ENCODE data around the gene TACC2.

TACC2 gene

GRCh38 chr10:122033224-122033926, 44.4 kb downstream of the TACC2 start:
- no peak for DNase-seq

GRCh38 chr10:122034149-122034756, 45.3 kb downstream of the TACC2 start:
- DNase-seq = no peak

GRCh38 chr10:122040786-122041185, 51.8 kb downstream of the TACC2 start:
- no peak for DNase-seq

DNA sequence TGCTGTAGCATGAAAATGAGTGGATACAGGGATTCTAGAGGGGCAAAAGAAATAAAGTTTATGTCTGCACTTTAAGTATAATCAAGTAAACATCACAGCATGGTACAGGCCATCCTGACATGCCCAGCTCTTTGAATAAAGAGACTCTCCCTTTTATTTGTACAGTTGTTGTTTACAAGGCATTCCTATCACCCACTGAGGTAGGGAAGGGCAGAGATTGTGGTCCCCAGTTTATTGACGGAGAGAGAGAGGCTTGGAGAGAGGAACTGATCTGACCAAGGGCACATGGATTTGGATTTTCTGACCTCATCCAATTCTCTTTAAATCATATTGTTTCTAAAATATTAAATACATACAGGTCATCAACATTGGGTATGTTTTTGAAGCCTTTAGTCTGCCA, 53.9 kb downstream of the TACC2 start:
- no peak for DNase-seq

DNA sequence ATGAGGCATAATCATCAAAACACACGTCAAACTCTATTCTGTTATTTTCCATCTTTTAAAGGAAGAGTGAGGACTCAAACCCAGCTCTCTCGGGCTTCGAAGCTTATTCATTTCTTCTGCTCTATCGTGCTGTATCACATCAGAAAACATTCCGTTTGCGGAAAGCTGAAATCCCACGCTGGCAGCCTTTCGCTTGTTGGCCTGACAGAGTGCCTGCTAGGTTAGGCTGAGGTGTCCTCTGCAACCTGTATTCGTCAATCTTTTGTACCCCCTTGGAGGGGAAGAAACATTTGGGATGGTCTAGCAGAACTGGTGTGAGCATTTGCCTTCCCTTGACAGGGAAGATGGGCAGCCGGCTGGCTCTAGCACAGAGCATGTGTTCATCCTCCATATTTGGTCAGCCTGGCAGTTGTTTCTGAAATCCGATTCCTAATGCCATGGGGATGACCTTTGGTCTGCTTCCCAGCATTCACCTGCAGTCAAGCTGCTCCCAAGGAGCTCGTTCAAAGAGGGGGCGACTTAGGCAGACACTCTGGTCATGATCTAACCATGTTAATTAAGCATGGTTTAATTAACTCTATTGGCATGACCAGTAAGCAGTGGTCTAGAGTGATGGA, 55.2 kb downstream of the TACC2 start:
- no peak for DNase-seq

DNA sequence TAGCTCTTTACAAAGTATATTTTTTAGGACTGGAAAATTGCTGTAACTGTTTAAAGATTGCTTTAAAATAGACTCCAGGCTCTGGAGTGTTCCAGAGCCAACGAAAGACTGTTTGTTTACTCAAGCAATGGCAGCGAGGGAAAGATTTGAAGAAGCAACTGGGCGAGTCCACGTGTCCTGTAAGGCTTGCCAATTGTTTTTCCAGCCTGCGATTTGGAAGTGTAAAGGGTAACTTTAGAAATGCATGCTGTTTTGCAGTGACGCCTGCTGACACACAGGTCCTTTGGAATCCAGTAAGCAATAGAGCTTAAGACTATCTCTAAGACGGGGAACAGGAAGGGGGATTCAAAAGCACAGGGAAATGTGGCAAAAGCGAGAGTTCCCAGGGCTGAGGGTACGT, 55.8 kb downstream of the TACC2 start:
- DNase-seq = no peak

GRCh38 chr10:122045212-122045611, 56.2 kb downstream of the TACC2 start:
- DNase-seq = no peak

GRCh38 chr10:122047560-122047959, 58.6 kb downstream of the TACC2 start:
- DNase-seq = no peak

DNA sequence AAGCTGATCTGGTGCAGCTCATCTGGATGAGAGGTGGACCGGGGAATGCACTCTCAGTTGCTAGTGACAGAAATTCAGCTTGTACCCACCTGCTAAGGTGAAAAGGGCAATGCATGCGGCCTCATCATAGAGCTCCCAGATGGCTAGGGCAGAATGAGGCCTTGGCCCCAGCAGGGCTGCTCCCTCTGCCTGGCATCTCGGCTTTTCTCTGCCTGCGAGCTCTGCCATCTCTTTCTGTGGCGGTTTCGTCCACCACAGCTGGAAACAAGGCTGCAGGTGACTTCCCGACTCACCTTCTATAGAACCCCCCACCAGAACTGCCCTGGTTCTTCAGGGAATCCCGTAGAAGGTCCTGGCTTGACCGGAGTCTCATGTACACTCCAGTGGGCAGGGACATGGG, 60.1 kb downstream of the TACC2 start:
- no peak for DNase-seq

GRCh38 chr10:122050311-122050710, 61.3 kb downstream of the TACC2 start:
- DNase-seq = no peak

- DNase-seq = no peak
These were observed 61.8 kb downstream of the TACC2 start for GRCh38 chr10:122050811-122051210.

DNA sequence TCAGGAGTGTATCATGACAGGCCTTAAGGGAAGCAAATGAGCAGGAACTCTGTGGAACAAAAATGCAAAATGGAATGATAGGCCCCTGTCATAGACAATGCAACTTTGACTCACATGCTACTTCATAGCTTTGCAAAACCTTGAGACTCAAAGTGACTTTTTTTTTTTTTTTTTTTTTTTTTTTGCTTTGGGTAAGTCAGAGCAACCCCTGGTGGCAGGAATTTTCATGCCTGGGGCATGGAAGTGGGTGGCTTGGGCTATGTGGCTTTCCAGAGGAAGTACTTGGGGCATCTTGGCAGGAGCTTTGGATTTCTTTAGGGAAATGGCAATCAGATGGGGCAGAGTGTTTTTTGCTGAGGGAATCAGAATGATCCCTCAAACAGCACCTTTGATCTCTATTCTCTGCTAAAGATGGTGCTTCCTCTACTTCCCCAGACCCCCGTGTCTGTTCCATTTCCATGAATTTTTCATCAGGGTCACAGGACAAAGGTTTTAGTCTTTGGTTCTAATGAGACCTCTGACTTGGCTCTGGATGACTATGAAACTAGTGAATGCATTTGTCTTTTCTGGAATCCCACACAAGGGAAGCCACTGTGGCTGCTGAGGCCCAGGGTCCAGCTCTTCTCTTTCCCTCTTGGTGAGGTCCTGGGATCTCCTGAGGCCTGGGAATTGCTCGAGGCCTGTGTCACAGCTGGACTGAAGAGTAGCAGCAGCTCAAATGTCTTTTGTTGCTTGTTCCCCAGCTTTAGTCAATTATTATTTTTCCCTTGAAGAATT, 62.8 kb downstream of the TACC2 start:
- DNase-seq = peak; percentile 80

- no peak for DNase-seq
These were observed 63.7 kb downstream of the TACC2 start for GRCh38 chr10:122052701-122053100.

DNA sequence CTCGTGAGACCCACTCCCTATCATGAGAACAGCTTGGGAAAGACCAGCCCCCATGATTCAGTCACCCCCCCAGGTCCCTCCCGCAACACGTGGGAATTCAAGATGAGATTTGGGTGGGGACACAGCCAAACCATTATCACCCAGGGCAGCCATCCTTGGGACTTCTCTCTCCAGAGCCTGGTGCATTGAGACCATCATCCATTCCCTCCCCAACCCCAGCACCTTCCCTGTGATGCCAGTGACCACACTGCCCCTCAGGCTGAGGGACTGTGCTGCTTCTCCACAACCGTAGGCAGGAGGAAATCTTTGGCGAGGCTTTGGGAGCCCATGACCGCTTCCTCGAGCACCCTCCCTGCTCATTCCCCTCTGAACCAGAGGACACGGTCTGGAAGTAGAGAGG, 64.4 kb downstream of the TACC2 start:
- no peak for DNase-seq

DNA sequence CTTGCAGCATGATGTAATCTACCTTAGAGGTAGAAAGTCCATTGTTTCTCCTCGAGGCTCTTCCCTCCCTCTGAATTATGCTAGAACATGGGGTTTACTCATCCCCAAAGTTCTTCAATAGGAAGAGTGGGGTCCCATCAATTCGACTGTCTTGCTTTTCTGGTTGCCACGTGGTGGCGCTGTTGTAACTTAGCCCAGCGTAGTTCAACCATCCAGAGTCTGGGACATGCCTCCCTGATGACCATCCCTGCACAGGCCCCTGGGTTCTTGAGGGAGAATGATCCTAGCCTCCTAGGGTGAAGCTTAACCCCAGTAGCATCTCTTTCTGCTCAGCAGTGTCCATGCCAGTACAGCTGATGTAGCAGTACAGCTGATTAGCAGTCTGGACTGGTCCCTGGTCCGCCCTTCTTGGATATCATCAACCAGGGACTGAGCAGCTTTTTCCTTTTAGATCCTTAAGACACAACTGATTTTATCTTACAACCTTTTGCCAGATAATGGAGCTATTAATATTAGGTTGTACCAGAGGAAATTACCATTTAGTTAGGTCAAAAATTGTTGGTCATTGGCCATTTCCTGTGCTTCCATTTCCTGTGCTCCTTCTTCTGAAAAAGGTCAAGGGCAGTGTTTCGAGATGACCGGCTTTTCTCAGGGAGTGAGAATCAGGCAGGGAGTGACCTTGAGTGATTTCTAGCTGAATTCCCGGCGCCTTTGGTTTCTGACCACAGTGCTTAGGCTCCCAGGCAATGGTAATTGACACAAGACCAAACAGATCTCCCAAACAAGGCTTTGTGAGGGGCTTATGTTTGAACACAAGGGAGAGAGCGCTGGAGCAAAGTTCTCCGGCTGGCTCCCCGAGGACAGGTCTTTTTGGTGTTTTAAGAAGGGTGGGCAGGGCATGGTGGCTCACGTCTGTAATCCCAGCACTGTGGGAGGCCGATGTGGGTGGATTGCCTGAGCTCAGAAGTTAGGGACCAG, 65.4 kb downstream of the TACC2 start:
- DNase-seq = peak; percentile 29

DNA sequence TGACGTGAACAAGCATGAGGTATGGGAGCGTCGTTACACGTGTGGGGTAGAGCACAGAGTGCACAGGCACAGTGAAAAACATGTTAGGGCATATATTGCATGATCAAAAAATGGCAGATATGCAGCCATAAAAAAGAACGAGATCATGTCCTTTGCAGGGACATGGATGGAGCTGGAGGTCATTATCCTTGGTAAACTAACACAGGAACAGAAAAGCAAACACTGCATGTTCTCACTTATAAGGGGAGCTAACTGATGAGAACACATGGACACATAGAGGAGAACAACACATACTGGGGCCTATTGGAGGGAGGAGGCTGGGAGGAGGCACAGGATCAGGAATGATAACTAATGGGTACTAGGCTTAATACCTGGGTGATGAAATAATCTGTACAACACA, 66.3 kb downstream of the TACC2 start:
- no peak for DNase-seq

DNA sequence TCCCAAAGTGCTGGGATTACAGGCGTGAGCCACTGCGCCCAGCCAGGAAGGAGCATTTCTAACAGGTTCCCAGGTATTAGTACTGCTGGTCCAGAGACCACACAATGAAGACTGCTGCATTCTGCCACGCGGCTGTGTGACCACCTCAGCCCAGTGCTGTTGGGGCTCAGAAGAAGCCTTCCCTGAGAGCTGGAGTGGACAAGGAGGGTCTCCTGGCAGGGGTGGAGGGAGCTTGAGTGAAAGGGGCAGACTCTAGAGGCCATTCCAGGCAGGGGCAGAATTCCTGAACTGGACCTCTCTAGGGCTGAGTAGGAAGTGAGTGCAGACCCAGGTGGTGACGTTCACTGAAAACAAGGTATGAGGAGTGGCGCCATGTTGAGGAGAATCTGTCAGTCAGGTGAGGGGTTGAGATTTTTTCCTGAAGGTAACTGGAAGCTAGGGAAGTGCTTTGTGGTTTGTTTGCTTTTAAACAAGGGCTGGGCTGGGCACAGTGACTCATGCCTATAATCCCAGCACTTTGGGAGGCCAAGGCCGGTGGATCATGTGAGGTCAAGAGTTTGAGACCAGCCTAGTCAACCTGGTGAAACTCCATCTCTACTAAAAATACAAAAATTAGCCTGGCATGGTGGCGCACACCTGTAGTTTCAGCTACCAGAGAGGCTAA, 67.6 kb downstream of the TACC2 start:
- DNase-seq = no peak

DNA sequence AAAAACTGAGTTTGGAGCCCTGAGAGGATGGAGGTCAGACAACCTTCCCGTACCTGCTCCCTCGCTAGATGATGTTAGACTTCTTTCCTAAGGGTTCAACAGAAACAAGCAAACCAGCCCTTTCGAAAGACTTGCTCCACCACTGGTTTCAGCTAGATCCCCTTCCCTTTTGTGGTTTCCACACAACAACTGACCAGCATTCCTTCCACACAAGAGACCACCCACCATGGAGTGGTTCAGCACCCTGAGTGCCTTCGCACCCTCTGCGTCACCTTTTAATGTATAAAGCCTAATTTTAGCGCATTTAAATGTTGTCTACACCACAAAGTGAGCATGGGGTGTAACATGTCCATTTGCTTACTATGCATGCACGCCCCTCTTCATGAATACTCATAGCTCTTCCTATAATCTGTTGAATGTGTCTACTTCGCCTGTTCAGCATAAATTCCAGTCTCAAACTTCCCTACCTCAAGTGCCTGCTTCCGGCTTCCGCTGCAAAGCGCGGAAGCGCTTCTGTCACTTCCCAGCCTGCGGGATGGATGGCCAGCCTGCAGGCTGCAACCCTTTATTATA, 69.0 kb downstream of the TACC2 start:
- no peak for DNase-seq

GRCh38 chr10:122060250-122060649, 71.3 kb downstream of the TACC2 start:
- no peak for DNase-seq

DNA sequence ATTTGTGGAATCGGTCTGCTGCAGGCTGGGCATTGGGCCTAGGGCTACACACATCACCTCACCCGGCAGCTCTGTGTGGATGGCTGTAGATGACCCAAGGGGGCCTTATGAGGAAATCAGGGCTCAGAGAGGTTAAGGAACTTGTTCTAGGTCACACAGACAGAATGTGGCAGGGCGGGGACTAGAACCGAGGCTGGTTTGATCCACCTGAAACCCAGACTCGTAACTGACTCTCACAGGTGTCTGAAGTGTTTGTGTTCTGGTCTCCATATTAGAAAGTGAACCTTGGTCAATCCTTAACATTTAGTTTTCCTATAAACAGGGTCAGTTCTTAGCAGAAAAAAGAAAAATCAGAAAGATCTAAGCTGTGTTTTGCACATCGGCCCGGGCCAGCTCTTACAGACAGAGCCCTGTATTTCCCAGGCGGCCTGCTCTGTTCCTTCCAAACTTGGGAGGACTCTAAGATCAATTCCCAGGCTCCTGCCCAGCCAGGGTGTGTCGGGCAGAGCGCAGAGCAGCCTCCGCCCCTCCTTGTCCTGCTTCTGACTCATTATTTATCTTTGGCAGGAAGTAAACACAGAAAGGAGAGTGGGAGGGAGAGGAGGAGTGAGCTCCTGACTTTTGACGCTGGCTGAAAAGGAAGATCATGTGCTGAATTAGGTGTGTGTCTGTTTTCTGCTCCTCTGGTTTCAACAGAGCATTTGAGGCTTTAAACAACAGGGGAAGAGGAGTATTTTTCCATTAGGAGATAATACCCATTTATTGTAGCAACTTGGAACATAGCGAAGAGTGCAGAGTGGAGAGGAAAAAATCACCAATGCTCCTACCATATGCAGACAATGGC, 74.1 kb downstream of the TACC2 start:
- peak; percentile 59 for DNase-seq
